DMS 273 treated with DMSO at 0.1 percent for 48 hours (cell line): ENCODE data around the gene SPATA2.
"Not testable (repeated sequence)": the region's sequence is repeated elsewhere in the genome, so short reads cannot be mapped to it uniquely, and the experiment has no call there.

Experiments
- DNase-seq: peaks from one replicate; lab custom pipeline; 2025; lab: John Stamatoyannopoulos, UW

The SPATA2 gene

DNA sequence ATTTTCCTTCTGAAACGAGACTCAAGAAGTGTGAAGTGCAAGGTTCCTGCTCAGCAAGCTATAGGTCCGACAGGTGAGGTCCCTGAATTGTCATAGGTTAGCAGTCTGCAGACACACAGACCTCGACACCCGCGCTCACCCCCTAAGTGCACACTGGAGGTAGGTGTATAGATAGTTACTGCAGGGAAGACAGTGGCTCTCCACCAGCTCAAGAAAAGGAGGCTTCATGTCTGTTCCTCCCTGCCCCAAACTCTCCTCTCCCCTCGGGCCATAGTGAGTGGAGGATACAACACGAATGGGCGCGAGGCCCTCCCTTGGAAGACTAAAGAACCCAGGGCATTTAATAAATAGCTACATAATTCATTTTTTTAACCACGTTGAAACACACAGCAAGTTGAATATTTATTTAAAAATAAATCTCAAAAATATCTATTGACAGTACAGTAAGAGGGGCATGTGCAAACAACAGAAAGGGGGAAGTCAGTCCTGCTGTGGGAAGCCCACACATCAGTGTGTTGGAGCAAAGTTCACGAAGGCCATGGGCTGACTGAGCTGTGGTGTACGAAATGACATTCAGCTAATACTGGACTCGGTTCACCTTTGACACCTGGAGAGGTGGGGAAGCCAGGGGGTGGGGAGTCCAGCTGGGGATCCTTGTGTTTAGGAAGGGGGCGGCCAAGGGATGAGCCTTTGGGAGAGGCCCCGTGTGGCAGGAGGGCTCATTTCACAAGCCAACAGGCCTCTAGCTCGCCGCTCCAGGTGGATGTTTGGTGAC lies 10.7 kb downstream of the SPATA2 start:
- no peak for DNase-seq

DNA sequence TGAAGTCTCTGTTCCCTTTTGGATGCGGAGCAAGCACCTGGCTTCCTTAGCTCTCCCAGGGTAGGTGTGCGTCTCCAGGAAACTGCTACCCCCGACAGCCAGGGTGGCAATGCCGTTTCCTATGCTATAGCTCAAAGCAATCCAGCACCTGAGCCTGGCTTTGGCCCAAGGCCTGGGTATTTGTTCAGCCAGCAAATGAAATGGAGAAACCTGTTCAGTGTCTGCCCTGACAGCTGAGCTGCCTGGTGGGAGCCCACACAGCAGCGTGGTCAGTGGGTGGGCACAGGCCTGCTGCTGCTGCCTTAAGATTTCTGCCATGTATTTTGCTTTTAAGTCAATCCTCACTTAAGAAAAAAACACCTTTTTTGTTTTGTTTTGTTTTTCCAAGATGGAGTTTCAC lies 13.7 kb downstream of the SPATA2 start:
- DNase-seq = no peak

DNA sequence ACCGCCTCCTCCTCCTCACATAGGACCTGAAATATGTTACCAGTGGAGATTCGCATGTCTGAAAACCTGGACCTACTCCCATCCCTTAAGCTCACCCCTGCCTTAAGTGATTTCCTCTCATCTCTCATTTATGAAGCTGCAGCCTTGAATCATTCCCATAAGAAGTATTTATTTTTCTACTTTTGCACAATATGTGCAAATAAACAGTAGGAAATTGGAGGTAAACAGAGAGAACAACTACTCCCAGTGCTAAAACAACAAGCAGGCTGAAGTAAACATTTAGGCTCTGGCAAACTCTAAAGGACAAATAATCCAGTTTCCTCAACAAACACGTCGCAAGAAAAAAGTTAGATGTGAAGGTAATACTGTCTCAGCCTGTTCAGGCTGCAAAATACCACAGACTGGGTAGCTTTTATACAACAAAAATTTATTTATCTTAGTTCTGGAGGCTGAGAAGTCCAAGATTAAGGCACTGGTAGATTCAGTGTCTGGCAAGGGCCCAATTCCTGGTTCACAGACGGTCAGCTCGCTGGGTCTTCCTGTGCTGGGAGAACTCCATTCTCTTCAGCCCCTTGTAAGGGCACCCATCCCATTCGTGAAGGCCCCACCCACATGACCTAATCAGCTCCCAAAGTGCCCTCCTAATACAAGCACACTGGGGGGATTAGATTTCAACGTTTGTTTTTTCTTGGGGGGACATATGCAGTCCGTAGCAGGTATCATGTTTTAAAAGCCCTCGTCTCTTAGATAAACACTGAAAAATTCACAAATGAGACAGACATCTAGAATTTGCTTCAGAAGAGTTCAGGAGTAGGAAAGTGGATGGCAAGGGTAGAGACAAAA lies 15.6 kb downstream of the SPATA2 start:
- DNase-seq = no peak

DNA sequence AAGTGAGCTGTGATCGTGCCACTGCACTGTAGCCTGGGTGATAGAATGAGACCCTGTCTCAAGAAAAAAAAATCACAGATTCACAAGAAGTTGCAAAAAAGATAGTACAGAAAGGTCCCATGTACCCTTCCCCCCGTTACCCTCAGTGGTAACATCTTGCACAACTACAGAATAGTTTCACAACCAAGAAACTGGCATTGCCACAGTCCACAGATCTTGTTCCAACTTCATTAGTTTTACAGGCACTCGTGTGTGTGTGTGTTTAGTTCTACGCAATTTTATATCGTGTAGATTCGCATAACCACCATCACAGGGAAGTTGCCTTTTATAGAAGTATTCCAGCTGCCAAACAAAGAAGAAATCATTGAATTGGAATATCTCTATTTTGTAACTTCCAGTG lies 19.1 kb downstream of the SPATA2 start:
- no peak for DNase-seq

GRCh38 chr20:49895474-49896093 lies 19.7 kb downstream of the SPATA2 start:
- not testable (repeated sequence) for DNase-seq

DNA sequence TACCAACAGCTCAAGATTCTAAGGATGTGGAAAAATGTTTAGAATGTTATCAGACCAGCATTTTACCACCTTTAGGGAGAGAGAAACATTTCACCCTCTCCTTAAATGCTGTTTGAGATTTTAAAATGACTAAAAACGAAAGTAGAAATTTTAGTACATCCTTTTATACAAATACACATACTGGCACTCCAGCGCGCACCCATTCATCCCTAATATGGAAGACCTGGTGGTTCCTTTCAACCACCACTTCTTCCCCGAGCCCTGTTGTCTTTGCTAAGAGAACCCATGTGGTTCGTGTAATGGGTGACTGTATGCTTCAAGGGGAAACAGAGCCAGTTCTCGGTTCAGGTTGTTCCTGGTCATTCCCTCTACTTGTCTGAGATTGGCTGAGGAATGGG lies 21.3 kb downstream of the SPATA2 start:
- no peak for DNase-seq

DNA sequence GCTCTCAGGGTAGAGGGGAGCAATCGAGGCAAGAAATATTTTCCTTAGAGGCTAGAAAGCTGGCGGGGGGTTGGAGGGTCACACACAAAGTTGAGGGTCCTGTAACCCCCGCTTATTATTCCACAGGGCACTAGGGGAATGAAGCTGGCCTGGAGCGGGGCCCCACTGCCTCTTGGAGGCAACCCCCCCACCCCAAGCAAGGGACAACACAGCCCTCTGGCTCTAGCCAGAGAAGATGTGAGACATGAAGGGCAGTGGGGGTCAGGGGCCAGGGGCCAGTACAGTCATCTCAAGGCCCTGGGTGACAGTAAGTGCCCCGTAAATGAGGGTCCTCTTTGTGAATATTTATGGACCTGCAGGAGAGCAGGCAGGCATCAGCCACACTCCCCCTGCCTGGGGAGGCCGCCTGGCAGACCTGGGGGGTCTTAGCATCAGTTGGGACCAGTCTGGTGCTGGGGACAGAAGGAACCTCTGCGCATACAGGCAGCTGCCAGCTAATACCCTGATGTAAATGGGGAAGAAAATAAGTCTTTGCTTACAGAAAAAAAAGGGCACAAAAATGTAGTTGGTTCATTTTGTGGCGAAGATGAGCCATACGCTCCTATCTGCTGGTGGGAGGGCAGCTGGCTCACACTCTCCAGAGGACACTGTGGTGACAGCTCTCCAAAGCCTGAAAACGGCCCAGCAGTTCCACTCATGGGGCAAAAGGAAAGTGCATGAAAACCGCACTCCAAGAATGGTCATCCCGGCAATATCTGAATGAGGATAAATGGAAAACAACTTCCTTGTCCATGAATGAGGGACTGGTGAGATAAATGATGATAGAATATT lies 21.9 kb downstream of the SPATA2 start:
- no peak for DNase-seq

DNA sequence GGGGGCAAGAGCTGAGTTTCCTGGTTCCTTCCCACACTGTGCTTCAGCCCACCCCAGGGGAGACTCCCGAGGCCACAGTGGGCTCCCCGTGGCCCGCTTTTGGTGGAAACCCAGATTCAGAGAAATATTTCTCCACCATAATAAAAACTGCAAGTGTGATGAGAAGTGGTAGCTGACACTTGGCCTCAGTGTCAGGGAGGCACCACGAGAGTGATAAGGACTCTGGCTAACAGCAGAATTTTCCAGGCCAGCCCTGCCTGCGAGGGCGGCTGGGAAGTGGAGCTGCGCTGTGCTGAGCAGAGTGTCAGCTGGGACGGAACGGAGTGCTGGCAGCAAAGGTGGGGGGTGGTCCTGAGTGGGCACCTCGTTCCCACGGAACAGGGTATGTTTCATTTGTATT lies 22.5 kb downstream of the SPATA2 start:
- DNase-seq = no peak

DNA sequence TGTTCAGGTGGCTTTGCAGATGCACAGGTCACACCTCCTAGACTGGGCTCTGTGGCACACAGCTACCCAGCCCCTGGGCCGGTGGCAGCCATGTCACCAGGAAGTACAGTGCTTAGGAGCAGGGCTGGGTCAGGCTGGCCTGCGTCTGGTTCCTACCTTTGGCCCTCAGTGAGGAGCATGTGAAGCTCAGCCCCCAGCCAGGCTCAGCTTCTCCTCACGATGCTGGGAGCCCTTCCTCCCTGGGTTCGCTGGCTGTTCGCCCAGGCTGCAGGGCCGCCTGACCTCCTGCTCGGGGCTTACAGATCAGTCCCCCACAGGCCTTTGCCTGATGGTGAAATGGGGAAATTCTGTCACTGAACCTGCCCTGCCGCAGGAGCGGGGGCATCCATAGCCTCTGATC lies 23.1 kb downstream of the SPATA2 start:
- no peak for DNase-seq

DNA sequence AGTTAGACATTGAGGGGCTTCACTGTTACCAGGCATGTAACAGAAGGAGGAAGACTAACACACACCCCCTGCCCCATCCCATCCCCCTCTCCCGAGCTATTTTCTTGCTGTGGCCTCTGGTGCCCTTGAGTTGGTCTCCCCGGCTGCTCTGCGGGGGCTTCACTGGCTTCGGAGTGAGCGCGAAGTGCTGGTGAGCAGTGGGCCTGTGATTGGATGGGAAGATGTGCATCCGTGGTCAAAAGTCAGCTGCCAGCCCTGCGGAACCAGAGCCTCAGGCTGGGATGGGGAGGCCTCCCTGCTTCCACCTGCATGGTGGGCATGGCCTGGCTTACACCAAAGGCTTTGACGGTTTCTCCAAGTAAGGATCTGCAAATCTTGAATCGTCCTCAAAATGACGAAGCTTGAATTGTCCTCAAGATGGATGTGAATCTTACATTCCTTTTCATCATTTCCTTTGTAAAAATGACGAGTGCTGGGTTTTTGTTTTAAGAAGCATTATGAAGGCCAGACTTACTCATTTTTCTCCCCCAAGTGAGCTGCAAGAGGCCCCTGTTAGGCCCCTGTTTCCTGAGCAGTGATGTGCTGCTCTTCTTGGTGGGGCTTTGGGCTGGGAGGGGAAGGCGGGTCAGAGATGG lies 23.7 kb downstream of the SPATA2 start:
- no peak for DNase-seq

DNA sequence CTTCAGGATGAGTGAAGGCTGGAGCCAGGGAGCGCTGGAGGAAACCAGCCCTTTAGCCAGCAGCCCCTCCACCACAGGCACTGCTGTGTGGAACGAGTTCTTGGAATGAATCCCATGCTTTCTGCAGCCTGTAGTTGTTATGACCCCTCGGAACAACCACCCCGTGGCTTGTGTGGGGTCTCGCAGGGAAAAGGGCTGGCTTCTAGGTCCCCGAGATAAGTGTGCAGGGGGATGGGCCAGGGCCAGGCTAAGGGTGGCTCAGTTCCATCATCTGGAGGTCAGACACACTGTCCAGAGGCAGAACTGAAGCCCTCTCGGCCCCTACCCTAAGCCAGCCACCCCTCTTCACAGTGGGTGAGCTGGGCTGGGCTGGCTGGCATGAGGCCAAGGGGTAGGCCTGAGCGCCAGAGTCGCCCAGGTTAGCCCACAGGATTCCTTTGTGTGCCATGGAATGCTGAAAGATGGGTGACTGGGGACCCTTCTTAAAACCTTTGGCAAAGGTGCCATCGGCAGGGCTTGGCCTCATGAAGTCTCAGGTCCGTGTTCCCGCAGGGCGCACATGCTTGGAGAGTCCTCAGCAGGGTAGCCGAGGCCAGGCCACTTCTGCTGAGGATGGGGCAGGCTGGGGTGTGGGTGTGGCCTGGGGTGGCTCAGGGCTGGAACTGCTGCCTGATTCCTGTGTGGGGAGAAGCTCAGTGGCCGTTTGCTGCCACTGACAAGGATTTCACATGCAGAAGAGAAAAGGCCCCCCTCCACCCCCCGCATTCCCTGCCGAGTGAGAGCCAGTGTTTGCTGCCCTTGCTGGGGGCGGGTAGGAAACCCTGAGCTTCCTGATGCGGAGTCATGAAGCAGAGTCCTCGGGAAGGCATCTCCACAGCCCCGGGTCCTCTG lies 24.6 kb downstream of the SPATA2 start:
- no peak for DNase-seq

DNA sequence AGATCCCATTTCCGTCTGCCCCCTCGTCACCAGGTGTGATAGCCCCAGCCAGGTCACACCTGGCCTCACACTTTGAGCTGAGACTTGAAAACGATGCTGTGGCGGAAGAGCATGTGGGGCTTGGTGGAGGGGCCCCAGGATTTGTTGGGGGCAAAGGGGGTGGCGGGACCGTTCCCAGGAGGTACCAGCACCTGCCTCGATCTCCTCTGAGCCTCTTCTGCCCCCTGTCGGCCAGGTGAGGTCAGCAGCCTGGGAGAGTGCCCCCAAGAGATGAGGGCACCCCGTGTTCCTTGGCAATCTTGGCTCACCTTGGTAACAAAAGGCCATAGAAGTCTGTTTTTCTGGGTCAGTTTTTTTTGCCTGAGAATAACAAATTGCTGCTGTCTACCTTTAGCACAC lies 25.4 kb downstream of the SPATA2 start:
- DNase-seq = no peak

GRCh38 chr20:49889001-49889934 lies 26.1 kb downstream of the SPATA2 start:
- no peak for DNase-seq

DNA sequence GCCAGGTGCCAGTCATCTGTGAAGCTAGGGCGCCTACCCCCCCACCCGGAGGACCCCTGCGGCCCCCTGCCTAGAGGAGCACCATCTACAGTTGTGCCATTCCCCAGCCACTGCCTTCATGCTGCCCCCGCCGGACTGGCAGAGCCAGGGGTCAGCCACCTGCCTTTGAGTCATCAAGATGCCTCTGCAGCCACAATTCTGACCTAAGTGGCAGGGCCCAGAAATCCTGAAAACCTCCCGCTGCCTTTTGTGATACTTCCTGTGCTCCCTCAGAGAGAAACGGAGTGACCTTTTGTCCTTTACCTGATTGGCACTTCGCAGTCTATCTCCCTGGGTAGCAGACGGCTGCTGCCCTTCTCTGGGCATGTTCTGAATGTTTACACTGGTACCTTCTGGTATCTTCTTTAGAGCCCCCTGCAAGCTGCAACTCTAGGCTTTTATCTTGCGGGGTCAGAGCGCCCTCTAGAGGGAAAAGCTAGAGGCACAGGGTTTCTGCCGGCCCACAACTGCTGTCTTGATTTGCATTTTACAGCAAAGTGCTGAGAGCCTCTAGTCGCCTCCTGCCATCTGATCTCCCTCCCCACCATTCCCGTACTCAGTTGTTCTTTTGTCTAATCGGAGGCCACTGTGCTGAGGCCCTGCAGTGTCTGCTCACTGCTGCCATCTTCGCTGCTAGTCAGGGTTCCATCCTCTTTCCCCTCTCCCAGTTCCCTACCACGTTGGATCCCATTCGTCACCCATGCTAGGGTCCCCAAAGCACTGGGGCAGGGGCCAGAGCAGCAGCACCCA lies 26.9 kb downstream of the SPATA2 start:
- DNase-seq = peak; percentile 24

DNA sequence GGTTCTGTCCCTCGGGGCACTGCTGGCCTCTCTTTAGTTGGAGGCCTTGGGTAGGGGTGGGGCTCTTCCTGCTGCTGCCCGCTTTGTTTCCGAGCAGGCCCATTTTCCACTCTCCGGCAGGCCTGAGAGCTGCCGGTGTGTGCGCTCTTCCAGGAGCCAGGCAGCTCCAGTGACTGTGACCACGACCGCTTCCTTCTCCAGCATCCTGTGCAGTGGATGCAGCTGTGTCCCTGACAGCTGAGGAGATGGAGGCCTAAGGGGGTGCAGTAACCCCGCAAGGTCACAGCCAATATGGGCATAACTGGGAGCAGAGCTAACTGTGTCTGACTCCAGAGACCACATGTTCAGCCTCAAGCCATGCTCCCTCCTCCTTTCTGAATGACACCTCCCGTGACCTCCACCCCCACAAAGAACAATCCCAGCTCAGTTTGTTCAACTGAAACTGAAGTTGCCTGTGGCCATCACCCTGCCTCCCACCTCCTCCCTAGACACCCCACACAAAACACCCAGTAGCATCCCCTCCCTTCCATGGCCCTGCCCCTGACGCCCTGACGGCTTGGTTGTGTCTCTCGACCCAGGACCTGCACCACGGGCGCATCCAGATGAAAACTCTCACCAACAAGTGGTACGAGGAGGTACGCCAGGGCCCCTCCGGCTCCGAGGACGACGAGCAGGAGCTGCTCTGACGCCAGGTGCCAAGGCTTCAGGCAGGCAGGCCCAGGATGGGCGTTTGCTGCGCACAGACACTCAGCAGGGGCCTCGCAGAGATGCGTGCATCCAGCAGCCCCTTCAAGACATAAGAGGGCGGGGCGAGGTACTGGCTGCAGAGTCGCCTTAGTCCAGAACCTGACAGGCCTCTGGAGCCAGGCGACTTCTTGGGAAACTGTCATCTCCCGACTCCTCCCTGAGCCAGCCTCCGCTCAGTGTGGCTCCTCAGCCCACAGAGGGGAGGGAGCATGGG lies 27.8 kb downstream of the SPATA2 start:
- DNase-seq = no peak

- DNase-seq = no peak
These were observed 28.6 kb downstream of the SPATA2 start for GRCh38 chr20:49886571-49887213.
